Ishikawa (cell line): Measurements from ENCODE around the gene FGL2.
A peak's percentile ranks its signal among the peaks of the same experiment; 100 is the strongest.

Experiments
- CEBPB ChIP-seq: IDR thresholded peaks from 2 replicates; pipeline ENCODE4 v1.6.1; 2012
- CREB1 ChIP-seq: IDR thresholded peaks from 2 replicates; pipeline ENCODE4 v1.6.1; 2012; ENCODE audit warnings: low read depth
- EGR1 ChIP-seq: IDR thresholded peaks from 2 replicates; pipeline ENCODE4 v1.6.1; 2012
- EP300 ChIP-seq: IDR thresholded peaks from 2 replicates; pipeline ENCODE4 v1.6.1; 2012; ENCODE audit warnings: borderline replicate concordance
- FOXM1 ChIP-seq: IDR thresholded peaks from 2 replicates; pipeline ENCODE4 v1.6.1; 2012; ENCODE audit warnings: low read depth, borderline replicate concordance
- MAX ChIP-seq: IDR thresholded peaks from 2 replicates; pipeline ENCODE4 v1.6.1; 2012
- NFIC ChIP-seq: IDR thresholded peaks from 2 replicates; pipeline ENCODE4 v1.6.1; 2012
- RAD21 ChIP-seq: IDR thresholded peaks from 2 replicates; pipeline ENCODE4 v1.6.1; 2012; ENCODE audit warnings: low read depth
- REST ChIP-seq: IDR thresholded peaks from 2 replicates; pipeline ENCODE4 v1.6.1; 2012; ENCODE audit warnings: low read depth, mild to moderate bottlenecking
- TAF1 ChIP-seq: IDR thresholded peaks from 2 replicates; pipeline ENCODE4 v1.6.1; 2012; ENCODE audit warnings: low read depth, mild to moderate bottlenecking
- TCF12 ChIP-seq: IDR thresholded peaks from 2 replicates; pipeline ENCODE4 v1.6.1; 2012; ENCODE audit warnings: low read depth
- TEAD4 ChIP-seq: IDR thresholded peaks from 2 replicates; pipeline ENCODE4 v1.6.1; 2012
- USF1 ChIP-seq: IDR thresholded peaks from 2 replicates; pipeline ENCODE4 v1.6.1; 2012
- YY1 ChIP-seq: IDR thresholded peaks from 2 replicates; pipeline ENCODE4 v1.6.1; 2012; ENCODE audit warnings: low read depth
- ZBTB7A ChIP-seq: IDR thresholded peaks from 2 replicates; pipeline ENCODE4 v1.6.1; 2012; ENCODE audit warnings: low read depth

The FGL2 gene

GRCh38 chr7:77172437-77173172, 27.0 kb downstream of the FGL2 start:
- 0 out of 2 replicates have a peak, but pooled peaks have one; percentile 22 for TF ChIP-seq NFIC

- TF ChIP-seq RAD21 (no peak), TEAD4 (no peak), NFIC (no peak), USF1 (no peak), MAX (no peak), YY1 (no peak), REST (no peak), EP300 (no peak), TCF12 (no peak), ZBTB7A (no peak), EGR1 (no peak), TAF1 (no peak), CEBPB (no peak), FOXM1 (no peak), CREB1 (no peak)
These were observed 42.2 kb downstream of the FGL2 start for GRCh38 chr7:77157446-77157845.
